Activated T-helper 2 cell treated with anti-CD3 and anti-CD28 coated beads, Interferon-gamma antibody, Interleukin-2, Interleukin-4, amounts not matched to agents 10 μg/mL and 5 μg/mL and 100 μg/mL, durations not matched to agents 14 hours and 24 hours and 36 hours (primary cell): ENCODE data around the gene RALY. TPM values are rescaled to one million over a fixed set of nuclear protein-coding genes. Genes with fewer than 3 reads are reported as not detected.
A peak's percentile ranks its signal among the peaks of the same experiment; 100 is the strongest.

Experiments used
- DNase-seq: peaks from one replicate; pipeline ENCODE4 v3.0.0; 2021; ENCODE audit warnings: low spot score
- H3K27ac Mint-ChIP-seq: one replicate; pipeline ENCODE4 v1.8.0; 2021; ENCODE audit warnings: mixed read lengths
- H3K27me3 Mint-ChIP-seq: one replicate; pipeline ENCODE4 v1.8.0; 2021; ENCODE audit warnings: low read depth, mixed read lengths
- H3K36me3 Mint-ChIP-seq: one replicate; pipeline ENCODE4 v1.8.0; 2021; ENCODE audit warnings: low read depth, mixed read lengths
- H3K4me1 Mint-ChIP-seq: one replicate; pipeline ENCODE4 v1.8.0; 2021; ENCODE audit warnings: low read depth, mixed read lengths
- H3K4me3 Mint-ChIP-seq: one replicate; pipeline ENCODE4 v1.8.0; 2021; ENCODE audit warnings: low read depth, mild to moderate bottlenecking, moderate library complexity, mixed read lengths
- H3K9me3 Mint-ChIP-seq: one replicate; pipeline ENCODE4 v1.8.0; 2021; ENCODE audit warnings: mixed read lengths
- intact Hi-C: fragments of 100-400 bp; cut with micrococcal nuclease; formaldehyde crosslinking; loops from one replicate; pipeline ENCODE4 v1.15.1; 2023
- total RNA-seq: library from RNA; stranded (reverse); gene quantifications from 2 replicates; pipeline ENCODE4 v1.2.3, GENCODE V29; 2022

RALY gene
- total RNA-seq, 1 donor from 2014 or later, result 149 TPM

- Mint-ChIP-seq H3K9me3 (no peaks in the 10 kb centered on the region), H3K27me3 (no peaks in the 10 kb centered on the region), H3K36me3 (peaks cover 43% of the 10 kb centered on the region), H3K4me3 (no peak overlapping the region), H3K27ac (no peak overlapping the region), H3K4me1 (peaks cover 3% of the 10 kb centered on the region)
- intact Hi-C loops, result no loop called here
- DNase-seq, result no peak
Measured at GRCh38 chr20:34083137-34083536, 89.4 kb downstream of the RALY start.

GRCh38 chr20:34083781-34084180 lies 90.1 kb downstream of the RALY start:
- Mint-ChIP-seq H3K27me3 (no peaks in the 10 kb centered on the region), H3K4me1 (peaks cover 5% of the 10 kb centered on the region), H3K27ac (peak overlapping the region; percentile 58), H3K9me3 (no peaks in the 10 kb centered on the region), H3K4me3 (no peak overlapping the region), H3K36me3 (peaks cover 47% of the 10 kb centered on the region)
- intact Hi-C loops, result no loop called here
- no peak for DNase-seq

- no peaks in the 10 kb centered on the region for H3K27me3 Mint-ChIP-seq
- H3K9me3 Mint-ChIP-seq, result no peaks in the 10 kb centered on the region
- peaks cover 5% of the 10 kb centered on the region for H3K4me1 Mint-ChIP-seq
- no peak for DNase-seq
- intact Hi-C loops, result no loop called here
- H3K4me3 Mint-ChIP-seq, result no peak overlapping the region
- H3K27ac Mint-ChIP-seq, result no peak overlapping the region
- H3K36me3 Mint-ChIP-seq, result peaks cover 53% of the 10 kb centered on the region
Measured at GRCh38 chr20:34084227-34084923, 90.7 kb downstream of the RALY start.

GRCh38 chr20:34085544-34086040 lies 91.9 kb downstream of the RALY start:
- intact Hi-C loops, result no loop called here
- H3K36me3 Mint-ChIP-seq, result peaks cover 63% of the 10 kb centered on the region
- H3K4me1 Mint-ChIP-seq, result peaks cover 5% of the 10 kb centered on the region
- no peak for DNase-seq
- no peak overlapping the region for H3K4me3 Mint-ChIP-seq
- no peak overlapping the region for H3K27ac Mint-ChIP-seq
- no peaks in the 10 kb centered on the region for H3K9me3 Mint-ChIP-seq
- no peaks in the 10 kb centered on the region for H3K27me3 Mint-ChIP-seq

- Mint-ChIP-seq H3K4me1 (peaks cover 14% of the 10 kb centered on the region), H3K27ac (peak overlapping the region; percentile 67), H3K27me3 (no peaks in the 10 kb centered on the region), H3K4me3 (no peak overlapping the region), H3K9me3 (no peaks in the 10 kb centered on the region), H3K36me3 (peaks cover 82% of the 10 kb centered on the region)
- DNase-seq, result no peak
- intact Hi-C loops, result no loop called here
Measured at GRCh38 chr20:34088305-34089174, 94.8 kb downstream of the RALY start.

GRCh38 chr20:34089175-34089479 lies 95.4 kb downstream of the RALY start:
- H3K9me3 Mint-ChIP-seq, result no peaks in the 10 kb centered on the region
- peaks cover 17% of the 10 kb centered on the region for H3K4me1 Mint-ChIP-seq
- peaks cover 82% of the 10 kb centered on the region for H3K36me3 Mint-ChIP-seq
- H3K27ac Mint-ChIP-seq, result no peak overlapping the region
- DNase-seq, result no peak
- H3K27me3 Mint-ChIP-seq, result no peaks in the 10 kb centered on the region
- H3K4me3 Mint-ChIP-seq, result no peak overlapping the region
- intact Hi-C loops, result no loop called here

- no peak overlapping the region for H3K27ac Mint-ChIP-seq
- intact Hi-C loops, result no loop called here
- no peak overlapping the region for H3K4me3 Mint-ChIP-seq
- peaks cover 17% of the 10 kb centered on the region for H3K4me1 Mint-ChIP-seq
- no peaks in the 10 kb centered on the region for H3K9me3 Mint-ChIP-seq
- H3K27me3 Mint-ChIP-seq, result no peaks in the 10 kb centered on the region
- no peak for DNase-seq
- peaks cover 81% of the 10 kb centered on the region for H3K36me3 Mint-ChIP-seq
Measured at GRCh38 chr20:34089655-34090345, 96.1 kb downstream of the RALY start.

- H3K27ac Mint-ChIP-seq, result no peak overlapping the region
- no peaks in the 10 kb centered on the region for H3K9me3 Mint-ChIP-seq
- H3K27me3 Mint-ChIP-seq, result no peaks in the 10 kb centered on the region
- intact Hi-C loops, result no loop called here
- H3K36me3 Mint-ChIP-seq, result peaks cover 82% of the 10 kb centered on the region
- peaks cover 17% of the 10 kb centered on the region for H3K4me1 Mint-ChIP-seq
- no peak for DNase-seq
- H3K4me3 Mint-ChIP-seq, result no peak overlapping the region
Measured at GRCh38 chr20:34090645-34091044, 96.9 kb downstream of the RALY start.

- intact Hi-C loops, result no loop called here
- no peaks in the 10 kb centered on the region for H3K27me3 Mint-ChIP-seq
- no peak overlapping the region for H3K4me3 Mint-ChIP-seq
- no peak overlapping the region for H3K27ac Mint-ChIP-seq
- DNase-seq, result no peak
- peaks cover 87% of the 10 kb centered on the region for H3K36me3 Mint-ChIP-seq
- peaks cover 17% of the 10 kb centered on the region for H3K4me1 Mint-ChIP-seq
- H3K9me3 Mint-ChIP-seq, result no peaks in the 10 kb centered on the region
Measured at GRCh38 chr20:34091637-34092200, 98.0 kb downstream of the RALY start.

- H3K9me3 Mint-ChIP-seq, result no peaks in the 10 kb centered on the region
- peaks cover 86% of the 10 kb centered on the region for H3K36me3 Mint-ChIP-seq
- intact Hi-C loops, result no loop called here
- DNase-seq, result no peak
- H3K27ac Mint-ChIP-seq, result no peak overlapping the region
- no peaks in the 10 kb centered on the region for H3K27me3 Mint-ChIP-seq
- H3K4me3 Mint-ChIP-seq, result no peak overlapping the region
- H3K4me1 Mint-ChIP-seq, result peaks cover 12% of the 10 kb centered on the region
Measured at GRCh38 chr20:34093895-34094294, 100.2 kb downstream of the RALY start.

GRCh38 chr20:34095825-34096224 lies 102.1 kb downstream of the RALY start:
- intact Hi-C loops, result no loop called here
- Mint-ChIP-seq H3K4me3 (no peak overlapping the region), H3K4me1 (peaks cover 15% of the 10 kb centered on the region), H3K36me3 (peaks cover 85% of the 10 kb centered on the region), H3K27me3 (no peaks in the 10 kb centered on the region), H3K27ac (no peak overlapping the region), H3K9me3 (no peaks in the 10 kb centered on the region)
- no peak for DNase-seq

GRCh38 chr20:34096699-34097444 lies 103.2 kb downstream of the RALY start:
- intact Hi-C loops, result no loop called here
- H3K27ac Mint-ChIP-seq, result no peak overlapping the region

More at GRCh38 chr20:34096699-34097444, 103.2 kb downstream of the RALY start:
- Mint-ChIP-seq H3K4me1 (peaks cover 14% of the 10 kb centered on the region), H3K4me3 (no peak overlapping the region), H3K9me3 (no peaks in the 10 kb centered on the region), H3K27me3 (no peaks in the 10 kb centered on the region), H3K36me3 (peaks cover 88% of the 10 kb centered on the region)
- DNase-seq, result no peak
